Osteoblast (primary cell): ENCODE data around the gene MRPL36. TPM values are rescaled to one million over a fixed set of nuclear protein-coding genes. Genes with fewer than 3 reads are reported as not detected.

Source experiments
- DNase-seq: peaks from one replicate; pipeline ENCODE4 v3.0.0; 2011; ENCODE audit warnings: low spot score, mixed read lengths; ENCODE audit not compliant: insufficient read length; ENCODE audit errors: missing footprints
- H2AFZ ChIP-seq: 2 replicates; pipeline ENCODE4 v1.6.0; 2011; ENCODE audit warnings: mild to moderate bottlenecking, low read length
- H3K27ac ChIP-seq: 2 replicates; pipeline ENCODE4 v1.5.1; 2011; ENCODE audit warnings: mild to moderate bottlenecking, low read depth, low read length, moderate library complexity
- H3K27me3 ChIP-seq: 2 replicates; pipeline ENCODE4 v1.6.0; 2012; ENCODE audit warnings: mild to moderate bottlenecking, control low read depth, inconsistent platforms, low read length, moderate library complexity; ENCODE audit not compliant: insufficient read depth
- H3K36me3 ChIP-seq: 2 replicates; pipeline ENCODE4 v1.5.1; 2011; ENCODE audit warnings: mild to moderate bottlenecking, low read length, control low read depth, moderate library complexity; ENCODE audit not compliant: insufficient read depth
- H3K4me1 ChIP-seq: 2 replicates; pipeline ENCODE4 v1.5.1; 2011; ENCODE audit warnings: mild to moderate bottlenecking, low read length, control low read depth, moderate library complexity; ENCODE audit not compliant: insufficient read depth
- H3K4me2 ChIP-seq: 2 replicates; pipeline ENCODE4 v1.6.0; 2011; ENCODE audit warnings: mild to moderate bottlenecking, low read length; ENCODE audit not compliant: insufficient read depth
- H3K4me3 ChIP-seq: fragments of 200-600 bp; sonication (generic); 3 replicates; pipeline ENCODE4 v1.5.1; 2012; ENCODE audit warnings: mild to moderate bottlenecking, low read length, inconsistent platforms; ENCODE audit not compliant: insufficient read depth
- H3K79me2 ChIP-seq: 2 replicates; pipeline ENCODE4 v1.6.0; 2012; ENCODE audit warnings: mild to moderate bottlenecking, low read length, control low read depth, inconsistent platforms; ENCODE audit not compliant: insufficient read depth
- H3K9me3 ChIP-seq: 2 replicates; pipeline ENCODE4 v1.5.1; 2011; ENCODE audit warnings: low read depth, low read length, control low read depth
- H4K20me1 ChIP-seq: 2 replicates; pipeline ENCODE4 v1.6.0; 2012; ENCODE audit warnings: mild to moderate bottlenecking, low read length, control low read depth; ENCODE audit not compliant: insufficient read depth
- CTCF ChIP-seq: IDR thresholded peaks from 2 replicates; pipeline ENCODE4 v1.5.1; 2011; ENCODE audit warnings: mild to moderate bottlenecking, low read depth, low read length, moderate library complexity; ENCODE audit errors: extremely low read depth
- total RNA-seq: library from RNA; depleted of rRNA; stranded (reverse); fragments of >200 nt; gene quantifications from 2 replicates; pipeline ENCODE4 v1.2.3, GENCODE V29; 2012

The MRPL36 gene
- total RNA-seq, 1 donor = 35.1 TPM

GRCh38 chr5:1793966-1794900 lies 5.4 kb downstream of the MRPL36 start:
- Histone ChIP-seq H2AFZ (peak overlapping the region; percentile 43), H3K9me3 (no peaks in the 10 kb centered on the region), H3K79me2 (peaks cover 24% of the 10 kb centered on the region), H3K27ac (peak overlapping the region; percentile 90), H3K4me1 (peaks cover 56% of the 10 kb centered on the region), H3K27me3 (no peaks in the 10 kb centered on the region), H3K36me3 (peaks cover 19% of the 10 kb centered on the region), H3K4me2 (peak overlapping the region; percentile 4), H3K4me3 (peak overlapping the region; percentile 6), H4K20me1 (peaks cover 7% of the 10 kb centered on the region)
- peak; percentile 94 for DNase-seq
- TF ChIP-seq CTCF = no peak

- no peaks in the 10 kb centered on the region for H3K9me3 ChIP-seq
- peak overlapping the region; percentile 37 for H2AFZ ChIP-seq
- H3K79me2 ChIP-seq = peaks cover 15% of the 10 kb centered on the region
- H3K27ac ChIP-seq = peak overlapping the region; percentile 90
- H3K4me1 ChIP-seq = peaks cover 51% of the 10 kb centered on the region
- DNase-seq = peak; percentile 75
- H3K36me3 ChIP-seq = peaks cover 18% of the 10 kb centered on the region
- peaks cover 2% of the 10 kb centered on the region for H4K20me1 ChIP-seq
- no peak for TF ChIP-seq CTCF
- peak overlapping the region; percentile 61 for H3K4me2 ChIP-seq
- no peaks in the 10 kb centered on the region for H3K27me3 ChIP-seq
- peak overlapping the region; percentile 28 for H3K4me3 ChIP-seq
These were observed 6.3 kb downstream of the MRPL36 start for GRCh38 chr5:1793301-1793740.

GRCh38 chr5:1792842-1793266 lies 6.8 kb downstream of the MRPL36 start:
- Histone ChIP-seq H2AFZ (peak overlapping the region; percentile 37), H3K79me2 (peaks cover 10% of the 10 kb centered on the region), H3K27me3 (no peaks in the 10 kb centered on the region), H3K27ac (peak overlapping the region; percentile 90), H3K4me1 (peaks cover 51% of the 10 kb centered on the region), H3K9me3 (no peaks in the 10 kb centered on the region), H3K4me2 (peak overlapping the region; percentile 61), H3K4me3 (no peak overlapping the region), H3K36me3 (peaks cover 13% of the 10 kb centered on the region), H4K20me1 (peaks cover 2% of the 10 kb centered on the region)
- TF ChIP-seq CTCF = no peak
- DNase-seq = peak; percentile 91

GRCh38 chr5:1791176-1791575 lies 8.5 kb downstream of the MRPL36 start:
- H3K4me2 ChIP-seq = no peak overlapping the region
- peak; percentile 48 for DNase-seq
- H4K20me1 ChIP-seq = no peaks in the 10 kb centered on the region
- no peak overlapping the region for H3K4me3 ChIP-seq
- peaks cover under 1% of the 10 kb centered on the region for H3K79me2 ChIP-seq
- no peaks in the 10 kb centered on the region for H3K9me3 ChIP-seq
- no peak overlapping the region for H2AFZ ChIP-seq
- no peaks in the 10 kb centered on the region for H3K36me3 ChIP-seq
- H3K27ac ChIP-seq = peak overlapping the region; percentile 19
- no peaks in the 10 kb centered on the region for H3K27me3 ChIP-seq
- no peak for TF ChIP-seq CTCF
- peaks cover 51% of the 10 kb centered on the region for H3K4me1 ChIP-seq
